ENCODE data around the gene OAS2.
"Not testable (repeated sequence)": the region's sequence is repeated elsewhere in the genome, so short reads cannot be mapped to it uniquely, and the experiment has no call there.

Gene OAS2

GRCh38 chr12:112979041-112979680 is 842 bp downstream of the OAS2 start:
- peak overlapping the region; percentile 25 for H3K4me3 ChIP-seq (replicated peaks; ENCODE audit: low read depth, low read length)
- DNase-seq (ENCODE audit: extremely low read depth, low read depth), result no peak
- no peak for TF ChIP-seq CTCF (IDR thresholded peaks at IDR 0.05; ENCODE audit: low read depth, low read length, missing control alignments)

GRCh38 chr12:112980491-112981158 is 2.3 kb downstream of the OAS2 start:
- DNase-seq (ENCODE audit: extremely low read depth, low read depth), result no peak
- H3K4me3 ChIP-seq (replicated peaks; ENCODE audit: low read depth, low read length), result no peak overlapping the region
- no peak for TF ChIP-seq CTCF (IDR thresholded peaks at IDR 0.05; ENCODE audit: low read depth, low read length, missing control alignments)

- DNase-seq (ENCODE audit: extremely low read depth, low read depth), result no peak
- H3K4me3 ChIP-seq (replicated peaks; ENCODE audit: low read depth, low read length), result no peak overlapping the region
- no peak for TF ChIP-seq CTCF (IDR thresholded peaks at IDR 0.05; ENCODE audit: low read depth, low read length, missing control alignments)
Measured at GRCh38 chr12:112985642-112986290, 7.4 kb downstream of the OAS2 start.

- DNase-seq (ENCODE audit: extremely low read depth, low read depth), result no peak
- TF ChIP-seq CTCF (IDR thresholded peaks at IDR 0.05; ENCODE audit: low read depth, low read length, missing control alignments), result no peak
- no peak overlapping the region for H3K4me3 ChIP-seq (replicated peaks; ENCODE audit: low read depth, low read length)
Measured at GRCh38 chr12:112986291-112986800, 8.0 kb downstream of the OAS2 start.

GRCh38 chr12:112987561-112987960 is 9.2 kb downstream of the OAS2 start:
- no peak for DNase-seq (ENCODE audit: extremely low read depth, low read depth)
- no peak for TF ChIP-seq CTCF (IDR thresholded peaks at IDR 0.05; ENCODE audit: low read depth, low read length, missing control alignments)
- no peak overlapping the region for H3K4me3 ChIP-seq (replicated peaks; ENCODE audit: low read depth, low read length)

- H3K4me3 ChIP-seq (replicated peaks; ENCODE audit: low read depth, low read length), result no peak overlapping the region
- DNase-seq (ENCODE audit: extremely low read depth, low read depth), result no peak
- no peak for TF ChIP-seq CTCF (IDR thresholded peaks at IDR 0.05; ENCODE audit: low read depth, low read length, missing control alignments)
Measured at GRCh38 chr12:112988224-112988623, 9.9 kb downstream of the OAS2 start.

GRCh38 chr12:112988823-112989385 is 10.6 kb downstream of the OAS2 start:
- not testable (repeated sequence) for H3K4me3 ChIP-seq (replicated peaks; ENCODE audit: low read depth, low read length); DNase-seq (ENCODE audit: extremely low read depth, low read depth)

Data from HFF-Myc (cell line).